COR-L47 (cell line): ENCODE results near the gene KRT40.

Experiments used
- DNase-seq: peaks from one replicate; lab custom pipeline; 2025; lab: John Stamatoyannopoulos, UW

Gene KRT40

DNA sequence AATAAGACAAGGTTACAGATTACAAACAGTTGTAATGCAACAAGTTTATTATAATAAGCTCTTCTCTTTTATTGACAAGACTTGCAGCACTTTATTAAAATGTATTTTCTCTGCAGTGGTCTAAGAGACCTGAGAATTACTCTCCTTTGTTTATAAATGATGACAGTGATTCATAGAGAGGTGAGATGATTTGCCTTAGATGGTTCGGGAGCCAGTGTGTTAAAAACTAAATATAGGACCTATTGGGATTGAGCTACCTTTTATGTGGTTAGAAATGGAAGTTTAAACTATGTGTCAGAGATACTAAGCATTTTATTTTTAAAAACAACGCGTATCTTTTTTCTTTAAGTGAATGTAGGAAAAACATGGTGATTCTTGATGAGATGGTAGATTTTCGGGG, 12.7 kb upstream of the KRT40 start:
- no peak for DNase-seq

DNA sequence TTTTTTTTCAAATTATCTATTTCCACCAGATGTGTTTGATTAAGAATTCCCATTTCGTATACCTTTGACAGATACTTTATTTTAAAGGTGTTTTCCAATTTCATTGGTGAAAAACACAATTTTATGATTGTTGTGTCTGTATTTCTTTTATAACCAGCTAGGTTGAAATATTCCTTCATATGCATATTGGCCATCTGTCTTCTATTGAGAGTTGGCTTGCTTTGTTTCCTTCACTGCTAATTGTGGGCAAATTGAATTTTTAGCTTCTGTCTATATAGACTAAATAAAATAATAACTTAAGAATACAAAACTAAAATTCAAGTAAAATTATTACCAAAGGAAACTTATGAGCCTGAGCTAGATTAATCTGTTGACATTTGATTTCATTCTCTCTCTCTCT, 11.0 kb upstream of the KRT40 start:
- no peak for DNase-seq

DNA sequence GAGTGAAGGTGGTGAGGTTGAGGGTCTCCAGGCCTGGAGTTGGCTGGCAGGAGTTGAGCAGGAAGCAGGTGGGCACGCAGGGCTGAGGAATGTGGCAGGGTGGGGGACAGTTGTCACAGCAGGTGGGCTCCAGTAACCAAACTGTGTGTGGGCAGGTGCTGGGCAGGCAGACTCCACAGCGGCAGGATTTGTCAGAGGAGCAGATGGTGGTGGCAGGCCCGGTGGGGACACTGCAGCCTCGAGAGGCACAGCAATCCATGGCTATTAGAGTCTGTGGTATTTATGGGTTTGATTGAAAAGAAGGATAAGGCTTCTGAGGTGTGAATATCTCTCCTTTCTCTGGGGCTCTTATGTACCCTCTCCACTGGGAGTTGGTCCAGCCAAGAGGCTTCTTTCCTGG, 9.7 kb upstream of the KRT40 start, which contains the start of gene KRTAP3-3:
KRTAP3-3 (minus strand) TSS at position 326 of the 400 bp plus-strand sequence; CDS start at position 259, 67 bp downstream.
- no peak for DNase-seq

DNA sequence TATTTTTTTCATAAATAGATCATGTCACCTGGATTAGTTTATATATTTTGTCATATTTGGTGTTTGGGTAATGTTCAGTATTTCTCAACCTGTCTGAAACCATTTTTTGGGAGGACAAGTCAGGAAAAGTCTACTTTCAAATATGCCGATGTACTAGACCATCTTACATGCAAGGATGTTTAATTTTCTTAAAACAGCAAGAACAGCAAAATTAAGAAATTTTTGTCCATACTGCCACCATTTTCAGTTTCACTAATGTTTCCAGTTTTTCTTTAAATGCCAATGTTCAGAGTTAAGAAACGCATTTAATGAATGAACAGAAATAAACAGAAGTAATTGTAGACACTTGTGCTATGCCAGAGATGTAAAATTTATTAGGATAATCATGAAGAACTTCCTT, 9.0 kb upstream of the KRT40 start:
- no peak for DNase-seq

DNA sequence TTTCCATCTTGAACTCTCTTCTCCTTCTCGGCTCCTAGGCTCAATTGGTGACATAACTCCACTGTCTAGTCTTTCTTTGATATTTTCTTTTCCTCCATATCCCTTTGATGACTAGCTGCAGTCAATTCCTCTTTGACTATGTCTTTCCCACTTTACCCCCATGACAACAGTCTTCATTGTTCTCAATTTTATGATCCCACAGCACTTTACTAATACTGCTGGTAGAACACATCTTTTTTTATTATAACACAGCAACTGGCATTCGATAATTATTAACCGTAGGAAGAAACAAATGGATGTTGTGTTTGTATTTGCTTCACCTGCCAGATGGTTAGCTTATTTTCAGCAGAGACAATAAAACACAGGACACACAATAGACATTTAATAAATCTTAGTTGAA, 8.5 kb upstream of the KRT40 start:
- DNase-seq, result no peak

DNA sequence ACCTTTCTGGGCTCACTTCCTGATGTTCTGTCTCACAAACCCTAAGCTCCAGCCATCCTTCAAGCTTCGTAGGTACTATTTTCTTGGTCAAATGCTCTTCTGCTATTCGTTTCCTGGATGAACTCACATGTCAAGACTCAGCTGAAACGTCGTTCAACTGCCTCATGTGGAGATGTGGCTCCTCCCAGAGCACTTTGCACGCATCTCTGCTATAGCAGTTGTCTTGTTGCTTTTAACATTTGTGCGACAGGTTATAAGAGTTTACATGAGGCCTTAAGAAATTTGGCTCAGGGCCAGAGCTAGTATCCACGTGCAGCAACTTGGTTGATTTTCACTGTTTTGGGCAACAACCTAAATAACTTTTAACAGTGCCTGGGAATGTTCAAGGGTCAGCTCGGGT, 2.8 kb upstream of the KRT40 start:
- no peak for DNase-seq

DNA sequence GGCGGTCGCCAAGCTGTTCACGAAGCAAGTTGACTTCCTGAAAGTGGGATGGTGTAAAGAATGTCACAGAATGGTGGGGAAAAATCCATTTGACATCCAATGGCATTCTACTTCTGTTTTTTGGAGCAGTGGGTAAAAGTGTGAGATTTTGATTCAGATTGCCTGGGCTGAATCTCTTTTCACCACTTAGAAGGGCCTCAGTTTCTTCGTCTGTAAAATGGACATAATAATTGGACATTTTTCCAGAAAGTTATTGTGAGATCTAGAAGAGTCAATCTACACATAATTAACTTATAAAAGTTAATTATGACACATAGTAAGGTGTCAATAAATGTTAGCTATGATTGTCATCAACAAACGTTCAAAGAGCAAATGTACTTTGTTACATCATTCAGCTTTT, 3.0 kb downstream of the KRT40 start:
- DNase-seq, result no peak

DNA sequence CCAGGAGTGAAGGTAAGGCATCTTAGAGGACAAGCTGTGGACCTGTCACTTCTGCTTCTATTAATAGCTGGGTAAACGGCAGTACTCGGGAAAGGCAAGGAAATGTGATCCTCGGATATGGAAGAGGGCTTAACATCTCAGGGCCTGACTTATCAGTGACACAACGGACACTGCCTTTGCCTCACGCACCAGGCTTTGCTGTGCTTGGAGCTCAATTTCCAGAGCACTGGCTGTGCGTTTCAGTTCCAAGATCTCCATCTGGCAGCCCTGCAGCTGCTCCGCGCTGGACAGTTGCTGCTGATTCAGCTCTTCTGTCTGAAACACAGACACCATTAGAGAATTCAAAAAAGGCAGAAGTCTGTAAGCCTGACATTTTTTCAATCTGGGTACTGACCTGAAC, 3.5 kb downstream of the KRT40 start:
- DNase-seq, result no peak

DNA sequence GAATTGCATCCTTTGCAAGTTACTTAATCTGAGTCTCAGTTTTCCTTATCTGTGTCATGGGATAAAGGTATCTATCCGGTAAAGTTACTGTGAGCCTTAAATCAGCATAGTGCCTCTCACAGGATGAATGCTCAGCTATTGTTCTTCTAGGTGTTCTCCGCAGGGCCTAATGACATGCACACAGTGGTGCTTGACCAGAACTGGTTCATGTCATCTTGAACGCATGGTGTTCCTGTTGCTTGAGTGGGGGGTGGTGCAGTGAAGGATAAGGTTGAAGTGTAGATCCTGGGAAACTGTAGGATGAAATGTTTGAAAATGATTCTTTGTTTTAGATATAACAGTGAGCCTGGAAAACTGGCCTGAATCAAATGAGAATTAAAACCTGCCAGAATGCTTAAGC, 4.0 kb downstream of the KRT40 start:
- DNase-seq, result no peak

DNA sequence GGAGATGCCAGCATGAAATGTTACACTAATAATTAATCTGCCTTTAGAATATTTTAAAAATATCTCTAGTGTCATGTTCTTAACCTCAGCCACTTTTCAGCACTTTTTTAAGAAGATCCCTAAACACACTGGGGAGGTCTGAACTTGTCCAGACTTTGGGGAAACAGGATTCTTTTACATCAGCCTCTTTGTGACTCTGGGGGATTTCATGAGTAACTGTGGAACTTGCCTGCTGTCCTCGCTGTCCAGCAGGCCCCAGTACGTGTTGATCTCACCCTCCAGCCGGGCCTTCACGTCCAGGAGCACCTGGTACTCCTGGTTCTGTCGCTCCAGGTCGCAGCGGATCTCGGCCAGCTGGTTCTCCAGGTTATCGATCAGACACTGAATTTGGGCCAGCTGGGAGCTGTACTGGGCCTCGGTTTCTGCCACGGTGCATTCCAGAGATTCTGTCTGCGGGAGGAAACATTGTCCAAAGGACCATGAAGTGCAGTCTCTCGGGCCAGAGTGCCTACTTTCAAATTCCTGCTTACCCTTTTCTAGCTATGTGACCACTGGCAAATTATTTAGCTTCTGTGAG, 5.5 kb downstream of the KRT40 start:
- DNase-seq, result no peak

DNA sequence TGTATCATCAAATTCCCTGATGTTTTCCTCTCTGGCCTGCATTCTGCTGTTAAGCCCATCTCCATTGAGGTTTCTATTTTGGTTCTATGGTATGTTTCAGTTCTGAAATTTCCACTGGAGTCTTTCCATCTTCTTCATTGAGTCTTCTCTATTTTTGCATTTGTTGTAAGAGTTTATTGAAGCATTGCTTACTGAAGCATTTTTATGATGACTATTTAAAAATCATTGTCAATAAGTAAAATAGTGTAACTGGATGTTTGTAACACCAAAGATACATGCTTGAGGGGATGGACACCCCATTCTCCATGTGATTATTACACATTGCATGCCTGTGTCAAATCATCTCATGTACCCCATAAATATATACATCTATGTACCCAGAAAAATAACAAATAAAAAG, 8.6 kb downstream of the KRT40 start:
- DNase-seq, result no peak

DNA sequence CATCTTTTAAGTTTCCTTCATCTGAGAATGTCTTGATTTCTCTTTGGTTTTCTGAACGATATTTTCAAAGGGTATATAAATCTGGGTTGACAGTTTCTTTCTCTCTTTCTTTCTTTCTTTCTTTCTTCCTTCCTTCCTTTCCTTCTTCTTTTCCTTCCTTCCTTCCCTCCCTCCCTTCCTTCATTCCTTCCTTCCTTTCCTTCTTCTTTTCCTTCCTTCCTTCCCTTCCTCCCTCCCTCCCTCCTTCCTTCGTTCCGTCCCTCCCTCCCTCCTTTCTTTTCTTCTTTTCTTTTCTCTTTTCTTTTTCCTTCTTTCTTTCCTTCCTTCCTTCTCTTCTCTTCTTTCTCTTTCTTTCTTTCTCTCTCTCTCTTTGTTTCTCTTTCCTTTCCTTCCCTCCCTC, 9.8 kb downstream of the KRT40 start:
- no peak for DNase-seq

DNA sequence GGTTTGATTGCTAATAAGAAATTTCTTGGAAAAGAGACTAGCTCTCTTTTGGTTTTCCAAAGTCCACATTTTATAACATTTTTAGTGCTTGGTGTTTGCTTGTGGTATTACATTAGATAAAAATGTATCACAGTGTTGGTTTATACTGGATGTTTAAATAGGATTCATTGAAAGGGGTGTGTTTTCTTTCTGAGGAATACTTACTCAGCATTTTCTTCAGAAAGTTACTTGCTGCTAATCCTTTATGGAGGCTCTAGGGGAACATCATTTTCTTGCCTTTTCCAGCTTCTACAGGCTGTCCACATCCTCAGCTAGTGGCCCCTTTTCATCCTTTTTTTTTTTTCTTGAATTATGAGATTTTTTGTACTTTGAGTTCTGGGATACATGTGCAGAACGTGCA, 16.5 kb downstream of the KRT40 start:
- no peak for DNase-seq

DNA sequence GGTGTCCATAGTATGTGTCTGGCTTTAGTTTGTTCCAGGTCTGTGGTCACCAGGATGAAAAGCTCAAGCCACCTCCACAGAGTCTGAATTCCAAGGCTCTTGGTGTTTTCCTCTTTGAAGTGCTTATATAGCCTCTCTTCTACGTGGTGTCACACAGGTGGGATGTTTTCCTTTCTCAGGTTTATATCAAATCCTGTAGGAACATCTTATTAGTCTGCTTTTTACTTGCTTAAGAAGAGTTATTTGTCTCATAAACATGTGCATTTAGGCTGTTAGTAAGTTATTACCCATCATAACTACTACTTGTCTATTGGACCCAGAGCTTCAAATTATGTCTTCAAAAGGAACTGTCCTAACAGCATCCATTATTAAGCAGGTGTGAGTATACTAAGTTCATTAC, 17.3 kb downstream of the KRT40 start, which contains the start of gene KRT39:
KRT39 (minus strand) TSS at position 101 of the 400 bp plus-strand sequence; CDS start at position 9, 92 bp downstream.
- no peak for DNase-seq

DNA sequence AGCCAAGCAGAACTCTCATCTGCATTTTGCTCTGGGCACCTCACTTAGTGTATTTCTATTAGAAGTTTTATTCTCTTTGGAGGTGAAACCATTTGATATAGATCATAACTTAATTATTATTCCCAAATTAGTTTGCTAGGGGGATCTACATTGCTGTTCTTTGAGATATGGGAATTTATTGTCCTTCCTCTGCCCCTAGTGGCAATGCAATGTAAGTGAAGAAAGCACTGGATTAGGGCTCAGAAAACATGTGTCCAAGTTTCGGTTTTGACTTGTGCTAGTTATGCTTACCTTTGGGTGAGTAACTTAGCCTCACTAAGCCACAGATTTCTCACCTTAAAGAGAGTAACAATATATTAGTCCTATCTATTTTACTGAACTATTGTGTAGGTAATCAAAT, 20.3 kb downstream of the KRT40 start:
- DNase-seq, result no peak

DNA sequence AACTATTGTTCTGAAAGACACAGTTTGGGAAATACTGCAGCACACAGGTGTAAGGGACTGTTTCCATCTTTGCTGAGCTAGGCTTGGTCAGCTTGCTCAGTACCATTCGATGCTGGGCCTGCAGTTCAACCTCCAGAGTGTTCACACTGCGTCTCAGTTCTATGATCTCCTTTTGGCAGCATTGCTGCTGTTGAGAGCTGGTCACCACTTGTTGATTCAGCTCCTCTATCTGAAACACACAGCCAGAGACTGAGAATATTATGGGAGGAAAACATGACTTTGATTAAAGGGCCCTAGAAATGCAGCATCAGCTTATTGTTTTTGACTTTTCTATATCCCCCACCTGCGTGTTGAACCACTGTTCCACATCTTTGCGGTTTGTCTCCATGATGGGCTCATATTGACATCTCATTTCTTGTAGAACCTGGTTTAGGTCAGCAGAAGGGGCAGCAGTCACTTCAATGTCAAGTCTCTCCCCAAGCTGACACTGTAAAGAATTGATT, 22.0 kb downstream of the KRT40 start:
- DNase-seq, result no peak

DNA sequence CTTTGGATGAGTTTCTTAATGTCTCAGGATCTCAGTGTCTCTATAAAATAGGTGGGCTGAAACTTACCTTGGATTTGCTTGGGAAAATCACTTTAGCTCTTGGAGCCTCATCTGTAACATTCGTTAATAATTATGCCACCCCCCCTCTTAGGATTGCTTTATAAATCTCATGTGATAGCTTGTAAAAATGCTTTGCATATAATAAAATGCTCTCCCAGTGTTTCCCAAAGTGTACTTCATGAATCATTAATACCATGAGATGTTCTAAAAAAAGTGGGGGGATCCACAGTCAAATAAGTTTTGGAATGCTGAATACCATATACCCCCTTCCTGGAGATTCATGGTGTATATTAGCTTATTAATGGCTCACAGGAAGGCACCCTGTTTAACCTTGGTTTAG, 22.5 kb downstream of the KRT40 start:
- no peak for DNase-seq

DNA sequence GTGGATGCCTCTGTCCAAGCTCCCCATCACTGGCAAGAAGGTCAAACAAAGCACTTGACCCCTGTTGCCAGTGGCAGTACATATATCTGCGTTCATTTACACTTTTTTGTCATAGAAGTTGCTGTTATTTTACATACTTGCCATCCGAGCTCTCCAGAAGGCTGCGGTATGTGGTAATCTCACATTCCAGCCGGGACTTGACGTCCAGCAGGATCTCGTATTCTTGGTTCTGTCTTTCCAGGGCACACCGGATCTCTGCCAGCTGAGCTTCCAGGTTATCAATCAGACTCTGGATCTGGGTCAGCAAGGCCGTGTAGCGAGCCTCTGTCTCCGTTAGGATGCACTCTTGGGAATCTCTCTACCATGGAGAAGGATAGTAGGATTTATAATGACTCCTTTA, 24.0 kb downstream of the KRT40 start:
- DNase-seq, result no peak

DNA sequence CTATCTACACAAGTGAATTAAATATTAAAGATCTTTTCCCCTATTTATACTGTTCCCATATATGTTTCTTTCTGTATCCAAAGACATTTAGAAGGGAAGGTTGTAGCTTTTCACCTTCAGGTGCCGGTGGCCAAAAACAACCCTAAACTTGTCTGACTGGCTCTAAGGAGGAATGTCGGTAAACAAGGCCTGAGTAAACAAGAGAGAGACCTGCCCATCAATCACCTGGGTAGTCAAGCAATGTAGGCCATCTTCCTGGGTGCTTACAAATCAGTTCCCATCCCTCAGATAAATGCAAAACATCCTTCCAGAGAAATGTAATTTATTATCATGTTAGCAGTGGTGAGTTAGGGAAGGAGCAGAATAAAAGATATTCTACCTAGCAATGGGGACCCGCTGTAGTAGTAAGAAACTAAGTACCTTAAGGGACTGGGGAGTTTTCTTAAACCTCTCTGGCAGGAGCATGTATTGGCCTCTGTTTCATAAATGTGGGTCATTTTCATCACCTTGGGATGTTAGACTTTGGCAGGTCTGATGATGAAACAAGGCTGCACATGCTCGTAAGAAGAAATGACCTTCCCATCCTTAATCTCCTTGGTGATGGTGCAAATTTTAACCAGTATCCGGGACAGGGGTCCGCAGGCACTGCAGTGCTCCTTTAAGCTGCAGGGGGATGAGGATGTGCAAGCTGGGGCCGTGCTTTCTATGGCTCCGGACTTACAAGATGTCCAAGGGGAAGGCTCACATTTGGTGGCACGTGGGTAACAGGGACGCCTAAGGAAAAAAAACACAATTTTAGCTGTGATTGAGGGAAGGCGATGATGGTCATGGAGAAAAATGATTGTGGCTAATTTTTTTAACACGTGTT, 25.8 kb downstream of the KRT40 start:
- DNase-seq, result no peak

DNA sequence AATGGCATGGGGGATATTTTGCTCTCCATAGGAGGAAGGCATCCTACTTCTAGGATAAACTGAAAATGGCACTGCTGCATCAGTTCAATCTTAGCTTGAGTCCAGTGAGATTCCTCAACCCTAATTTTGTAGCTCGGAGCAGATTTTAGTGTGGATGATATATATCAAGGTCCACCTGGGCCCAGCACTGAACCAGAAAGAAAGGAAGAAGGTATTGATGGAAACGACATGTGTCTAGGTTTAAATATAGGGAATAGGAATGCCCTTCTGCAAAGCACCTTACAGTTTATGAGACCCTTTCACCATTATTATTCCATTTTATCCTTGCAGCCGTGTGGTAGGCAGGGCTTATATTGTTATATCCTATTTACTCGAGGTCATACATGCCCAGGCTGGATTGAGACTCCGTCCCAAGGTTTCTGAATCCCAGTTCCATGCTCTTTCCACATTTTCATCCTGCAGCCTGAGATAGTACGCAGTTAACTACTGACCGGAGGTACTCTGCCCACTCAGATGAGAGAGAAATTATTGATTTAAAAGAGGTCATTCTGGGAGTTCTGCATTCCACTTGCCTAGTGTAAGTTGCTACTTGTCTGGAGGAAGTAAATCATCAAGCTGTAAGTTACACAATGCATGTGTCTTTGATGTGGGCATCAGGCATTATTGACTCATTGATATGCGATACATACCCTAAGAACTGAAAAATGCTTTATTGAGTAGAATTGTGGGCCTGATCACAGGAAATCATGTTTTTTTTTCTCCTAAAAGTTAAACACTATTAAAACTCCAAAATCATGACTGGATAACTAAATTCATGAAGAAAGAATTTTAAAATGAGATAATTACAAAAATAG, 27.5 kb downstream of the KRT40 start:
- no peak for DNase-seq

DNA sequence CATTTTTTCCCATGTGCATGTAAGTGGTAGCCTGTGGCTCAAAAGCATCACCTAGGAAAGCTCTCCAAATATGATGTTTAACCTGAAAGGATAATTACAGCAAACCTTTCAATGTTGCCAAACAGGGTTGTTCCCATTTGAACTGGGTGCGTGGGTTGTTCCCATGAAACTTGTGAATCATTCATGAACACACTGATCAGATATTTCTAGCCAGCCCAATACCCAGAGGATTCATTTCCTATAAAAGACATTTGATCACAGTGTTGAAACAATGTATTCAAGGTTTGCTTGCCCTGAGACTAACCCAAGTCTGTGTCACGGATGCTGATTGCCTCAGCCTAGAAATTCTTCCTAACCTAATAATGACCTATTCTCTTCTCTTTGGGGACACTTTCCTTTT, 30.2 kb downstream of the KRT40 start:
- no peak for DNase-seq

DNA sequence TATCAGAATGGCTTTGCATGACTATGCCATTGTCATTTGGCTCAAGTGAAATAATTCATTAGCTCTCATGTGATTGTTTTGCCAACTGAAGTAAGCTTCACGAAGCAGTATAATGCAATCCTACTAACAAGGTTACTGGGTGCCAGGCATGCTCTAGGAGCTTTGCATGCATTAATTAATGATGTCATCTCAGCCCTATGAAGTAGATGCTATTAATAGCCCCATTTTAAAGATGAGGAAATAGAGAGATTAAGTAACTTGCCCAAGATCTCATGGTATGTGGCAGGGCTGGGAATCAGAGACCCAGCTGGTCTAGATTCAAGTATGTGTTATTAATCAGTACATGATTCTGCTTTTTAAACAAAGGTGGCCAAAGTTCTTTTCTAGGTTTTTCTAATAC, 31.5 kb downstream of the KRT40 start:
- no peak for DNase-seq

DNA sequence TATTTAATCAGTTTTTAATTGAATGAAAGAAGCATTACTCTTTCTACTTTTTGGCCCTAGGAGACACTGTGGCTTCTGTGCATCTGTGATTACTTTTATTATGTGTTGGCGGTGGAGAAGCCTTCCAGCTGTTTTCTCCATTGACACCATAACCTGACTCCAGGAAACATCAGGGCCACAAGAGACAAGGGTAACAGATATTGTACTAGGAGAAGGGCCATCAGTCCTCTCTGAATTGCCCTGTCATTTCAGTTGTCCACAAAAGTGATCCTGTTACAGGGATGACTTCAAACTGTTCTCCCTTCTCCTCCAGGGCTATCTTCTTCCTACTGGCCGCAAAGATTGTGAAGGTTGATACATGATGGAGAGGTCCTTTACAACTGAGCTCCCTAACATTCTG, 32.0 kb downstream of the KRT40 start:
- no peak for DNase-seq
